ENCODE data around the gene CDH22. TPM values are rescaled to one million over a fixed set of nuclear protein-coding genes. Genes with fewer than 3 reads are reported as not detected.

CDH22 gene
- total and polyA plus RNA-seq, 11 donors, result 0.03 to 0.90 (median 0.48) TPM

DNA sequence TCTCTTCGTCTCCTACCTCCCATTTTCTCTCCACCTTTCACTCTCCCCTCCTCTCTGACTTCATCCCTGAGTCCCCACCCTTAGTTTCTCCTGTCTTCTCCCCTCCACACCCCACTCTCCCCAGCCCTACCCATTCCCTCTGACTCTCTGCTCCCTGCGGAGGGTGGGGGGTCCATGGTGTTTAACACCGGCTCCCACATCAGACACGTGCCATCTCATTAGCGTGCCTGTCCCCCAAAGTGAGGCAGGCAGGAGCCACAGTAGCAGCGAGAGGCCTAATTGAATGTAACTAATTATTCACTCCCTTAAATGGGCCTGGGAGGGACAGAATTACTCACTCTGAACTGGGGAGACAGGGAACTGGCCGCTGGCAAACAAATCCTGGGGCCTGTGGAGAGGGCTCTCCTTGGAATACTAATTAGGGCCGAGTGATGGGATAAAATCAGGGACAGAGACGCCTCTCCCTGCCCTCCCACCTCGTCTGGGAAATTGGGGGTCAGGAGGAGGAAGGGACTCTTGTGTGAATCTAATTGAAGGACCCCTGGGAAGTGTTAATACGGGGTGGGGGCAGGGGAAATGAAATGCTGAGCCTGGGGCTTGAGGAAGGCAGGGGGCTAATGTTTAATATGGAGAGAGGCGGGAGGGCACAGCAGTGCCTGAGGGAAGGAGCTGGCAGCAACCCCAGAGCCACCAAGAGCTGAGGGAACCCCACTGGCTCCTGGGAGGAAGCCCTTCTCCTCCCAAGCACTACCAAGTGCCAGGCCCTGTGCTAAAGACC, 172.3 kb downstream of the CDH22 start:
- peaks cover 6 to 70% (median 27%) of the 10 kb centered on the region in 9 donors for H3K27me3 ChIP-seq
- 37 to 57% (median 48%) methylated on average over 12 of the region's 12 CpGs for WGBS, 4 donors
- H3K9me3 ChIP-seq, result no peaks in the 10 kb centered on the region
- no peak for DNase-seq
- TF ChIP-seq, protein P1, sequence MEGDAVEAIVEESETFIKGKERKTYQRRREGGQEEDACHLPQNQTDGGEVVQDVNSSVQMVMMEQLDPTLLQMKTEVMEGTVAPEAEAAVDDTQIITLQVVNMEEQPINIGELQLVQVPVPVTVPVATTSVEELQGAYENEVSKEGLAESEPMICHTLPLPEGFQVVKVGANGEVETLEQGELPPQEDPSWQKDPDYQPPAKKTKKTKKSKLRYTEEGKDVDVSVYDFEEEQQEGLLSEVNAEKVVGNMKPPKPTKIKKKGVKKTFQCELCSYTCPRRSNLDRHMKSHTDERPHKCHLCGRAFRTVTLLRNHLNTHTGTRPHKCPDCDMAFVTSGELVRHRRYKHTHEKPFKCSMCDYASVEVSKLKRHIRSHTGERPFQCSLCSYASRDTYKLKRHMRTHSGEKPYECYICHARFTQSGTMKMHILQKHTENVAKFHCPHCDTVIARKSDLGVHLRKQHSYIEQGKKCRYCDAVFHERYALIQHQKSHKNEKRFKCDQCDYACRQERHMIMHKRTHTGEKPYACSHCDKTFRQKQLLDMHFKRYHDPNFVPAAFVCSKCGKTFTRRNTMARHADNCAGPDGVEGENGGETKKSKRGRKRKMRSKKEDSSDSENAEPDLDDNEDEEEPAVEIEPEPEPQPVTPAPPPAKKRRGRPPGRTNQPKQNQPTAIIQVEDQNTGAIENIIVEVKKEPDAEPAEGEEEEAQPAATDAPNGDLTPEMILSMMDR (IDR thresholded peaks at IDR 0.05), result no peak
- no peak for TF ChIP-seq POLR2A (IDR thresholded peaks at IDR 0.05)
- H3K36me3 ChIP-seq, result no peaks in the 10 kb centered on the region
- H3K4me3 ChIP-seq, result no peak overlapping the region
- intact Hi-C loops (cut with DNase I), result loop anchor here in 3 of 10 donors (5.0 to 10.0 kb wide), 4 partner anchors 41 to 549 kb away; partner anchors contain the start of genes CDH22 (in 1 of the 3) and TP53RK (in 1 of the 3)
- H3K27ac ChIP-seq, result no peak overlapping the region
- ATAC-seq, result no peak
- peaks cover 0 to 11% (median 0%) of the 10 kb centered on the region in 12 donors for H3K4me1 ChIP-seq

DNA sequence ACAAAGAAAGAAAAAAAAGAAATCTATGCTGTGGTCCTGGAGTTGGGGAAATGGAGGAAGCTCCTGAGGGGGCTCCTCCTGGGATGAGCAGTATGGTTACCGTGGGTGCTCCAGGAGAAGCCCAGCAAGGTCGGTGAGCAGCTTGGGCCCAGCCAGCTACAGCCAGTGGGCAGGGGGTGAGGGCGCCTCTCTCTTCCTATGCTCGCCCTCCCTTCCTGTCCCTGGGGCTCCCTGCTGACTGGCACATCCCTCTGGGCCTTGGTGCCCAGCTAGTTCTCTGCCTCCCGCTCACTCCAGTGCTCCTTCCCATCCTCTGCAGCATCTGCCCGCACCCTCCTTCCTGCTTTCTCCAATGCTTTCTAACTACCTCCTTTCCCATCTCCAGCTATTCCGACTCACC, 173.6 kb downstream of the CDH22 start:
- no peaks in the 10 kb centered on the region for H3K36me3 ChIP-seq
- H3K9me3 ChIP-seq, result no peaks in the 10 kb centered on the region
- intact Hi-C loops (cut with DNase I), result loop anchor here in 8 of 10 donors (5.0 to 10.0 kb wide), 8 partner anchors 38 to 550 kb away; partner anchors contain the start of genes CDH22 (in 4 of the 8) and TP53RK (in 1 of the 8)
- H3K4me1 ChIP-seq, result peaks cover 0 to 18% (median 8%) of the 10 kb centered on the region in 12 donors
- ATAC-seq (no peak), DNase-seq (no peak)
- TF ChIP-seq POLR2A (IDR thresholded peaks at IDR 0.05), result no peak
- TF ChIP-seq, protein P1 (IDR thresholded peaks at IDR 0.05), result no peak
- H3K4me3 ChIP-seq, result no peak overlapping the region
- WGBS, 4 donors, result 77 to 81% (median 80%) methylated on average over 7 of the region's 7 CpGs
- no peak overlapping the region for H3K27ac ChIP-seq
- peaks cover 6 to 57% (median 26%) of the 10 kb centered on the region in 9 donors for H3K27me3 ChIP-seq

- WGBS, 4 donors, result 69 to 79% (median 76%) methylated on average over 11 of the region's 11 CpGs
- ATAC-seq (no peak), DNase-seq (no peak)
- H3K36me3 ChIP-seq, result peaks cover 0 to 3% (median 0%) of the 10 kb centered on the region in 9 donors
- H3K27me3 ChIP-seq, result peaks cover 4 to 50% (median 22%) of the 10 kb centered on the region in 9 donors
- H3K4me3 ChIP-seq, result no peak overlapping the region
- intact Hi-C loops (cut with DNase I), result loop anchor here (2.0 to 10.0 kb wide), 10 partner anchors 38 to 551 kb away; partner anchors contain the start of genes CDH22 (in 5 of the 10) and TP53RK (in 1 of the 10)
- H3K4me1 ChIP-seq, result peaks cover 0 to 20% (median 9%) of the 10 kb centered on the region in 12 donors
- TF ChIP-seq POLR2A (IDR thresholded peaks at IDR 0.05), result no peak
- TF ChIP-seq, protein P1 (IDR thresholded peaks at IDR 0.05), result no peak
- no peaks in the 10 kb centered on the region for H3K9me3 ChIP-seq
- no peak overlapping the region for H3K27ac ChIP-seq
Measured at GRCh38 chr20:46133886-46134654, 174.2 kb downstream of the CDH22 start.
